Caco-2 (cell line): Measurements from ENCODE around the gene ARL14EPL. TPM values are rescaled to one million over a fixed set of nuclear protein-coding genes. Genes with fewer than 3 reads are reported as not detected.

Experiments used
- BruUV-seq: library from RNA; stranded (reverse); fragments of 400-500 nt; replicated peaks from 2 replicates; lab custom pipeline; 2021; lab: Mats Ljungman, UMichigan
- CTCF ChIA-PET: fragments of 300-600 bp; sonication (Branson Sonifier 250); formaldehyde crosslinking; loops from one replicate; lab custom pipeline; 2022; ENCODE audit warnings: antibody characterized with exemption; lab: Charles Lee
- POLR2A ChIA-PET: fragments of 300-600 bp; sonication (Branson Sonifier 250); formaldehyde crosslinking; loops from one replicate; lab custom pipeline; 2022; ENCODE audit warnings: antibody characterized with exemption; lab: Charles Lee
- DNase-seq, 2 experiments: peaks; one replicate each; pipeline versions ENCODE4 v3.0.0 to v3.0.0-alpha.2; 2020 to 2022
- H3K27me3 ChIP-seq: replicated peaks from 2 replicates; pipeline ENCODE4 v1.6.0; 2011; ENCODE audit warnings: low read length; ENCODE audit not compliant: control insufficient read depth, insufficient read depth
- H3K36me3 ChIP-seq: 2 replicates; pipeline ENCODE4 v1.5.1; 2011; ENCODE audit warnings: low read length; ENCODE audit not compliant: control insufficient read depth, insufficient read depth
- H3K4me1 ChIP-seq: fragments of 250-450 bp; sonication (Bioruptor Pico); 2 replicates; pipeline ENCODE4 v1.5.1; 2020; ENCODE audit warnings: mild to moderate bottlenecking
- H3K4me3 ChIP-seq: 2 replicates; pipeline ENCODE4 v1.5.1; 2011; ENCODE audit warnings: low read depth, mild to moderate bottlenecking, control low read depth, low read length
- H3K9me3 ChIP-seq: fragments of 250-450 bp; sonication (Bioruptor Pico); 2 replicates; pipeline ENCODE4 v1.5.1; 2020; ENCODE audit warnings: mild to moderate bottlenecking, moderate library complexity
- H3K27ac Mint-ChIP-seq: one replicate; pipeline ENCODE4 v1.8.0; 2022; ENCODE audit warnings: mixed read lengths; ENCODE audit not compliant: unreplicated experiment
- H3K27me3 Mint-ChIP-seq: one replicate; pipeline ENCODE4 v1.8.0; 2022; ENCODE audit warnings: mixed read lengths; ENCODE audit not compliant: insufficient read depth, unreplicated experiment
- H3K36me3 Mint-ChIP-seq: one replicate; pipeline ENCODE4 v1.8.0; 2022; ENCODE audit warnings: mild to moderate bottlenecking, mixed read lengths; ENCODE audit not compliant: insufficient read depth, unreplicated experiment
- H3K4me1 Mint-ChIP-seq: one replicate; pipeline ENCODE4 v1.8.0; 2022; ENCODE audit warnings: low read depth, mixed read lengths; ENCODE audit not compliant: unreplicated experiment
- H3K4me3 Mint-ChIP-seq: one replicate; pipeline ENCODE4 v1.8.0; 2022; ENCODE audit warnings: mild to moderate bottlenecking, moderate library complexity, mixed read lengths; ENCODE audit not compliant: unreplicated experiment
- H3K9me3 Mint-ChIP-seq: one replicate; pipeline ENCODE4 v1.8.0; 2022; ENCODE audit warnings: mixed read lengths; ENCODE audit not compliant: unreplicated experiment
- intact Hi-C: fragments of 100-400 bp; cut with micrococcal nuclease; formaldehyde crosslinking; loops from one replicate; pipeline ENCODE4 v1.10.0; 2022; ENCODE audit not compliant: unreplicated experiment
- total RNA-seq: library from RNA; stranded (reverse); gene quantifications from 2 replicates; pipeline ENCODE4 v1.2.3, GENCODE V29; 2022
- TF ChIP-seq, protein P1 (sequence below), 2 experiments: fragments of 200-600 bp in 1 of 2; IDR thresholded peaks; 1 replicate in 1 of 2; 2 replicates in 1 of 2; pipeline versions ENCODE4 v1.5.1 to v1.8.0; 2011 to 2022; ENCODE audit warnings: antibody characterized with exemption in 1 of 2, control low read depth in 1 of 2, inconsistent platforms in 1 of 2, low read depth in 1 of 2, low read length in 1 of 2, mild to moderate bottlenecking in 1 of 2, moderate library complexity in 1 of 2; ENCODE audit not compliant: insufficient read depth in 1 of 2, severe bottlenecking in 1 of 2, unreplicated experiment in 1 of 2

ARL14EPL gene
- total RNA-seq, 1 experiment from 2014 or later = not detected

DNA sequence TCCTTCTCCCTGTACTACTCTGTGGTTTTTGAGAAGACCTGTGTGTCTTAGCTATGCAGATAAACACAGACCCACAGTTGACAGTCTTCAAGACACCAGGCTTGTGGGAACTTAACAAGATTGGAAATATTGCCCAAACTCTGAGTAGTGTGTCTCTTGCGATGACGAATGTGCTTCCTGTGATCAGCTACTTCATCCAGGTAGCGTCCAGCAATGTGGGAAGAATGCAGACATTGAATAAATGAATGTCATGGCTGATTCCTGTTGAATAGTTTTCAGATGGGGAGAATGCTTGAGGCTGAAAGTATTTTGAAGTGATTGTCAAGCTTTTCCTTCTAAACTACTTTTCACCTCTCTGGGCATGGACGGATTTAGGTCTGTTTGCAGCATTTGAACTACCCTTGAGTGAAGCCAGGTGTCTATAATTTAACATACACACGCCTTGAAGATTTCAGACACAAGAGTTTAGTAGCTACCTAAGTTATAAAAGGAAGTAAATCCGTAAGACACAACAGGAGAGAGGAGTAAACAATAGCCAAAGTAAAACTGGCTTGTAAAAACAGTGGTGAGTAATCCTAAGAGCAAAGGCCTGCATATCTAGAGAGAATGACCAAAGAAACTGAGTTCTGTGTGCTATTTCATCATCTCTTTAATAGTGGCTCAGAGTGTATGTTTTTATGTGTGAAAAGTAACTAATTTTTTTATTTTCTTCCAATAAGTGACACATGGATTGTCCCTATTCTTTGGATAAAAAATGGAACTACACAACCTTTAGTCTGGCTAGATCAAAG, 30.0 kb upstream of the ARL14EPL start:
- BruUV-seq = no TSS peak

GRCh38 chr5:116004248-116004647, 28.0 kb upstream of the ARL14EPL start:
- no peaks in the 10 kb centered on the region for H3K36me3 Mint-ChIP-seq
- no peak overlapping the region for H3K4me3 Mint-ChIP-seq
- BruUV-seq = no TSS peak
- DNase-seq = no peak
- peaks cover 6% of the 10 kb centered on the region for H3K4me1 Mint-ChIP-seq
- POLR2A ChIA-PET = no interaction called here
- no peak overlapping the region for H3K27ac Mint-ChIP-seq
- no peaks in the 10 kb centered on the region for H3K4me1 ChIP-seq
- CTCF ChIA-PET = no interaction called here
- no peak overlapping the region for H3K4me3 ChIP-seq
- no peaks in the 10 kb centered on the region for H3K27me3 ChIP-seq
- TF ChIP-seq, protein P1, sequence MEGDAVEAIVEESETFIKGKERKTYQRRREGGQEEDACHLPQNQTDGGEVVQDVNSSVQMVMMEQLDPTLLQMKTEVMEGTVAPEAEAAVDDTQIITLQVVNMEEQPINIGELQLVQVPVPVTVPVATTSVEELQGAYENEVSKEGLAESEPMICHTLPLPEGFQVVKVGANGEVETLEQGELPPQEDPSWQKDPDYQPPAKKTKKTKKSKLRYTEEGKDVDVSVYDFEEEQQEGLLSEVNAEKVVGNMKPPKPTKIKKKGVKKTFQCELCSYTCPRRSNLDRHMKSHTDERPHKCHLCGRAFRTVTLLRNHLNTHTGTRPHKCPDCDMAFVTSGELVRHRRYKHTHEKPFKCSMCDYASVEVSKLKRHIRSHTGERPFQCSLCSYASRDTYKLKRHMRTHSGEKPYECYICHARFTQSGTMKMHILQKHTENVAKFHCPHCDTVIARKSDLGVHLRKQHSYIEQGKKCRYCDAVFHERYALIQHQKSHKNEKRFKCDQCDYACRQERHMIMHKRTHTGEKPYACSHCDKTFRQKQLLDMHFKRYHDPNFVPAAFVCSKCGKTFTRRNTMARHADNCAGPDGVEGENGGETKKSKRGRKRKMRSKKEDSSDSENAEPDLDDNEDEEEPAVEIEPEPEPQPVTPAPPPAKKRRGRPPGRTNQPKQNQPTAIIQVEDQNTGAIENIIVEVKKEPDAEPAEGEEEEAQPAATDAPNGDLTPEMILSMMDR (IDR thresholded peaks at IDR 0.05; ENCODE audit: insufficient read depth in 1 of 2, low read depth in 1 of 2, low read length in 1 of 2, severe bottlenecking in 1 of 2, unreplicated experiment in 1 of 2) = no peak
- no peaks in the 10 kb centered on the region for H3K9me3 Mint-ChIP-seq
- peaks cover 5% of the 10 kb centered on the region for H3K27me3 Mint-ChIP-seq
- H3K9me3 ChIP-seq = no peaks in the 10 kb centered on the region
- intact Hi-C loops = no loop called here
- no peaks in the 10 kb centered on the region for H3K36me3 ChIP-seq

More for the DNA sequence above, 30.0 kb upstream of the ARL14EPL start:
- Histone ChIP-seq H3K4me3 (no peak overlapping the region), H3K9me3 (no peaks in the 10 kb centered on the region), H3K4me1 (no peaks in the 10 kb centered on the region), H3K27me3 (no peaks in the 10 kb centered on the region), H3K36me3 (no peaks in the 10 kb centered on the region)
- H3K27me3 Mint-ChIP-seq = peaks cover 4% of the 10 kb centered on the region
- intact Hi-C loops = no loop called here
- H3K4me3 Mint-ChIP-seq = no peak overlapping the region
- H3K4me1 Mint-ChIP-seq = peaks cover 6% of the 10 kb centered on the region
- DNase-seq = no peak
- TF ChIP-seq, protein P1 (IDR thresholded peaks at IDR 0.05; ENCODE audit: insufficient read depth in 1 of 2, low read depth in 1 of 2, low read length in 1 of 2, severe bottlenecking in 1 of 2, unreplicated experiment in 1 of 2) = no peak
- H3K36me3 Mint-ChIP-seq = no peaks in the 10 kb centered on the region
- ChIA-PET CTCF (no interaction called here), POLR2A (no interaction called here)
- no peak overlapping the region for H3K27ac Mint-ChIP-seq
- H3K9me3 Mint-ChIP-seq = no peaks in the 10 kb centered on the region

GRCh38 chr5:116009806-116010205, 22.5 kb upstream of the ARL14EPL start:
- no peak for DNase-seq
- H3K9me3 ChIP-seq = no peaks in the 10 kb centered on the region
- Mint-ChIP-seq H3K4me1 (no peaks in the 10 kb centered on the region), H3K27ac (no peak overlapping the region), H3K9me3 (no peaks in the 10 kb centered on the region), H3K36me3 (no peaks in the 10 kb centered on the region), H3K27me3 (peaks cover 16% of the 10 kb centered on the region), H3K4me3 (no peak overlapping the region)
- no peaks in the 10 kb centered on the region for H3K27me3 ChIP-seq
- POLR2A ChIA-PET = no interaction called here
- CTCF ChIA-PET = no interaction called here
- no peaks in the 10 kb centered on the region for H3K36me3 ChIP-seq
- intact Hi-C loops = no loop called here
- no TSS peak for BruUV-seq
- H3K4me3 ChIP-seq = no peak overlapping the region
- H3K4me1 ChIP-seq = no peaks in the 10 kb centered on the region
- TF ChIP-seq, protein P1 (IDR thresholded peaks at IDR 0.05; ENCODE audit: insufficient read depth in 1 of 2, low read depth in 1 of 2, low read length in 1 of 2, severe bottlenecking in 1 of 2, unreplicated experiment in 1 of 2) = no peak
